Activated T-cell treated with anti-CD3 and anti-CD28 coated beads, Interleukin-2, amount 50 U/mL, for 48 hours (primary cell): Measurements from ENCODE around the gene DPP8.
A peak's percentile ranks its signal among the peaks of the same experiment; 100 is the strongest.
"Not testable (repeated sequence)": the region's sequence is repeated elsewhere in the genome, so short reads cannot be mapped to it uniquely, and the experiment has no call there.

Experiments
- DNase-seq, 2 experiments: peaks; one replicate each; pipeline ENCODE4 v3.0.0-alpha.2; 2020

Gene DPP8

DNA sequence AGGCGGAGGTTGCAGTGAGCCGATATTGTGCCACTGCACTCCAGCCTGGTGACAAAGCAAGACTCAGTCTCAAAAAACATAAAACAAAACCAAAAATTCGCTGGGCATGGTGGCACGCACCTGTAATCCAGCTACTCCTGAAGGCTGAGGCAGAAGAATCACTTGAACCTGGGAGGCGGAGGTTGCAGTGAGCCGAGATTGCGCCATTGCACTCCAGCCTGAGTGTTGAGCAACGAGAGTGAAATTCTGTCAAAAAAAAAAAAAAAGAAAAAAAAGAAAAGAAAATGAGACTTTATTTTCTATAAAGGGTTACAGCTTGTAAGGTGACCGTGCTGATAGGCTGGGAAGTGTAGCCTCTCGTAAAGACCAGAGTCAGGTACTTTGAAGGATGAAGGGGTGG is 6.7 kb upstream of the DPP8 start:
- DNase-seq, result no peak

DNA sequence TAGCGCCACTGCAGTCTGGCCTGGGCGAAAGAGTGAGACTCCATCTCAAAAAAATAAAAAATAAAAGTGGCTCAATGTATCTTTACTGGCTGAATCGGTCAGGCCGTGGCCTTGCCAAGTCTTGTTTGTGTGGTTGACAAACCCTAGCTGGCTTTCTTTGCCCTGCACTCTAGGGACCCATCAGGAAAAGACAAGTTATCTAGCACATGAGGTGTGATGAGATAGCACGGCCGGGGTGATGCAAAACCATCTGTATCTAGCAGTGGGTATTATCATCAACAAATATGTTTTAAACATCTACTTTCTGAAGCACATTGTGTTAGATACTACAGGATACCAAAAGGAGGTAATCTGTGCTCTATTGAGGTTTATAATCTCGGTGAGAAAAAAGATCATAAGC is 3.9 kb upstream of the DPP8 start:
- DNase-seq, result no peak

DNA sequence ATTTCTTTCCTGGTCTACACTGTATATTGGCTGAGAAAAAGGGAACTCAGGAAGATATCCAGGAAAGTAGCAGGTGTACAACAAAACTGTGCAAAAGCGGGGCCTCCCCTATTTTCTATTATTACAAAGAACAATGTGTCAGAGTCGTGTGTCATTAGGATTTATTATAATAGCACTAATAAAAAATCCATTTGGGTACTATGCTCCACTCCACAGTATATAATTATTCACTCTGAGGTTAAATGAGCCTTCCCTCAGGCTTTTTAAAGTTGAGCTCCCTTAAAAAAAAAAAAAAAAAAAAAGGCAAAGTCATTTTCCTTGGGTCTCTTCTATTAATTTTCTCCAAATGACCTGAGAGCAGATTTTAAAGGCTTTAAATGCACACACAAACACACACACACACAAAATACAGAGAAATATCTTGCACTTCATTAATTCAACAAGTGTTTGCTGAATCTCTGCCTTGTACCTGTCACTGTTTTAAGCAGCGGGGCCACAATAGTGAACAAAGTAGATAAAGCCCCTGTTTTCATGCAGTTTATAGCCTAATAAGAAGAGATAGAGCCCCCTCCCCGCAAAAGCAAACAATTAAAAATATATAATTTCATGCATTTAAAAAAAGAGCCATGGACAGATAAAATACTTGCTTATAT is 1.3 kb upstream of the DPP8 start:
- DNase-seq, result no peak

DNA sequence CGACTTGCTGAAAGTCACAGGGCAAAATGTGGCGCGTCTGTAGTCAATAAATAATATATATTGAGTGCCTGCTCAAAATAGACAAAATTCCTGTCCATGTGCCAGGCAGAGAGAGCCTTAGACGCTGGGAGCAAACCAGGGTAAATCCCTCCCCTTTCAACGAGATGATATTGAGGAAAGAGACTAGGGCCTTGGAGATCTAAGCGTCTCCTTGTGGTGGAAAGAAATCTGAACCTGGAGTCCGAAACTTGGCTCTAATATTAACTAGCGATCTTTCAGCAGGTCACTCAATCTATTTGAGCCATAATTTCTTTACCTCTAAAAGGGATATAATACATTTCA is 348 bp upstream of the DPP8 start:
- no peak for DNase-seq

DNA sequence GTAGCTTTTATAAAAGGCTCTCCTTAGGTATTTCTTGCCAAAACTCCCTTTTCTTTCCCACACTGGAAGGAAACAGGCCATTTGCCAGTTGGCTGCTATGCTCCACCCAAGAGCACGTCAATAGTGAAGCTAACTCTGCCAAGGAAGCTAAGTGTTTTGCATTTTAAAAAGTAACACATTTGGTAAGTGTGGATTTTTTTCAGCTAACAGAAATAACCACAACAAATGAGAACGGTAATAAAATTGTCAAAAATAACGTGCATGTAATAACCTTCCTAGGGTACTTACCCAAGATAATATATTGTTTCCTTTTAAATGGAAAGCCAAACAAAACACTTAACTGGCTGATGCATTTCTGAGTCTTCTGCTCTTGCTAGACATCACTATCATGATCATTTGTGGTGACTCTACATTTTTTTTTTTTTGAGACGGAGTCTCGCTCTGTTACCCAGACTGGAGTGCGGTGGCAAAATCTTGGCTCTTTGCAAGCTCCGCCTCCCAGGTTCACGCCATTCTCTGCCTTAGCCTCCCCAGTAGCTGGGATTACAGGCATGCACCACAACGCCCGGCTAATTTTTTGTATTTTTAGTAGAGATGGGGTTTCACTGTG is 4.6 kb downstream of the DPP8 start:
- DNase-seq, result no peak

DNA sequence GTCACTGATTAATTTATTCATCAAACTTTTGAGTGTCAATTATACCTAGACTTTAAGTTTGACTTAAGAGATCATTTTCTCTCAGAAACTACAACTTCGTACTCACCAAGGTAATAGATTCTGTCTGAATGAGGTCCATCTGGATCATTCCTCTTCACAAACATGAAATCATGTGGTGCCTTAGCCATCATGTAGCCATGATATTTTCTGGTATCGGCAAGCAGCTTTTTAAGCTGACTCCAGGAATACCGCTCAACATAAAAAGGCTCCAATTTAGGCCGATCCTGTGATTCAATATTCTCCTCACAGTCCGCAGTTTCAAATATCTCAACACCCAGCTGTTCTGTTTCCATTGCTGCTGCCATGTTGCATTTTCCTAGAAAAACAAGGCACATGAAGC is 5.3 kb downstream of the DPP8 start:
- DNase-seq, result no peak

DNA sequence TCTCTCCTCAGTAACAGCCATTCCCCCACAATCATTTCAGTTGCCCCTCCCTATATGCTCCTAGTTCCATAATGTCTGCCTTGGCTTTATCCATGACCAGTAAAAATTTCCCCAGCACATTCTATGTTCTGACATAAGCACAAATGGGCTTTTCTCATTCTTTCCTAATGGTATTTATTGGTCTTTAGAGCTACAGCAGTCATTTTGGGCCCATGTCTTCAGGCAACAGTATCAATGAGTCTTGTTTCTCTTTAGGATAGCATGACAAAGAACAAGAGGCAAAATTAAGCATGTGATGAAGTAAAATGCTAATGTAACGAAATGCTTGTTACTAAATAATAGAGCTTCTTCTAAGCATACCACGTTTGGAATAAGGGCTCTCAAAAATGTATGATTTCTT is 8.2 kb downstream of the DPP8 start:
- no peak for DNase-seq

DNA sequence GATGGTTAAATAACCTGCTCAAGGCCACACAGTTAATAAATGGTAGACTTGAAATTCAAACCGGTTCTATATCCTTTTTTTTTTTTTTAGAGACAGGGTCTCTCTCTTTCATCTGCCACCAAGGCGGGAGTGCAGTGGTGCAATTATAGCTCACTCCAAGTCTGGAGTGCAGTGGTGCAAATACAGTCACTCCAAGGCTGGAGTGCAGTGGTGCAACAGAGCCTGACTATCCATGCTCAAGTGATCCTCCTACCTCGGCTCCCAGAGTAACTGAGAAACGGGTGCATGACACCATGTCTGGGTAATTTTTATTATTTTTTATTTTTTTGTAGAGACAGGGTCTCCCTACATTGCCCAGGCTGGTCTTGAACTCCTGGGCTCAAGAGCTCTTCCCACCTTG is 23.4 kb downstream of the DPP8 start:
- no peak for DNase-seq

DNA sequence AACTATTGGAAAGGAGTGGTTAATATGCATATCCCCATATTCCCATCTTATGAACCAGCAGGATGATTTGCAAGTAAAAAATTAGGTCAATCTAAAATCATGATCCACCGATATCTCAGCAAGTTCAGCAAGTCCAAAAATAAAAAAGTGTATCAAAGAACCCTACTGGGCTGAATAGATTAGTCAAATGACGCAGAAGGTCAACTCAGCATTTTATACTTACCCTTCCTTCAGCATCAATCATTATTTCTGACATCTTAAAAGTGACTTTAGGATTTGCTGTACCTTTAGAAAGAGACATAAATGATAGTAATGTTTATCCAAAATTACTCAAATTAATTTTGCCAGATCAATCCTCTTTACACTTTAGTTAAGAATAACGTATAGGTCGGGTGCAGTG is 32.6 kb downstream of the DPP8 start:
- no peak for DNase-seq

DNA sequence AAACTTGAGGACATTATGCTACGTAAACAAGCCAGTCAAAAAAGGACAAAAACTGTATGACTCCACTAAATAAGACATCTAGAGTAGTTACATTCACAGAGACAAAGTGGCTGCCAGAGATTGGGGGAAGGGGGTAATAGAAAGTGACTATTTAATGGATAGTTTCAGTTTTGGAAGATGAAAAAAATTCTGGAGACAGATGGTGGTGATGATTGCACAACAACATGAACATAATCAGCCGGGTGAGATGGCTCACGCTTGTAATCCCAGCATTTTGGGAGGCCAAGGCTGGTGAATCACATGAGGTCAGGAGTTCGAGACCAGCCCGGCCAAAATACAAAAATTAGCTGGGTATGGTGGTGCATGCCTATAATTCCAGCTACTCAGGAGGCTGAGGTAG is 40.6 kb downstream of the DPP8 start:
- no peak for DNase-seq

DNA sequence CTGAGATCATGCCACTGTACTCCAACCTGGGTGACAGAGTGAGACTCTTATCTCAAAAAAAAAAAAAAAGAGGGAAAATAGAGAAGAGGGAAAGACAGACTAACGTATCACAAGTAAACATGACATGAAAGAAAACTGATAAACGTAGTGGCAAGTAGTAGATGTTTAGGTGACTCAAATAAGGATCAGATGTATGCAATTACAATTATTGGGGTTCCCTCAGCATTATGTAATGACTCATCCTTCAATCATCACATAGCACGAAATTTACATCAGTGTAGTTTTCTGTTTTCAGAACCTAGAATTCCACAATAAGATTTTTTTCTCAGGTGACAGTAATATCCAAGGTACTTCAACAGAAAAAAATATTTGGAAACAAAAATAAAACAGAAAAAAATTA is 46.6 kb downstream of the DPP8 start:
- DNase-seq, result no peak

DNA sequence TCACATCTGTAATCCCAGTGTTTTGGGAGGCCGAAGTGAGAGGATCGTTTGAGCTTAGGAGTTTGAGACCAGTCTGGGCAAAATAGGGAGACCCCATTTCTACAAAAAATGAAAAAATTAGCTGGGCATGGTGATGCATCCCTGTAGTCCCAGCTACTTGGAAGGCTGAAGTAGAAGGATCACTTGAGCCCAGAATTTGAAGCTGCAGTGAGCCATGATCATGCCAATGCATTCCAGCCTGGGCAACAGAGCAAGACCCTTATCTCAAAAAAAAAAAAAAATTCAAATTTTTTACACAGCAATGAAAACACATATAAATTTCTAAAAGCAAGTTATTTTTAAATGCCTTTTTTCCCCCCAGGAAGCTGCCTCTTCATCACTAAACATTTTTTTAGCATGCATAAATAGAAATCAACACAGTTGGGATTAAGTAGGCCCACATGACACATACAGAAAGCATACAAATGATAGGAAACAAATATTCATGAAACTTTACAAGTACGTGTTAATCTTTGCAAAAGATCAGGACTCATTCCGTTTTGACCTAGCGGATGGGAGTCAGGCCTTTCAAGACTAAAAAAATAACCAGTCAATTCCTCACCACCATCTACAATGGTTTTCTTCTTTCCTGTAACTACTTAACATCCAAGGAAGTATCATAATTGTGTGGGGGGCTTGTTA is 49.1 kb downstream of the DPP8 start:
- DNase-seq, result no peak

DNA sequence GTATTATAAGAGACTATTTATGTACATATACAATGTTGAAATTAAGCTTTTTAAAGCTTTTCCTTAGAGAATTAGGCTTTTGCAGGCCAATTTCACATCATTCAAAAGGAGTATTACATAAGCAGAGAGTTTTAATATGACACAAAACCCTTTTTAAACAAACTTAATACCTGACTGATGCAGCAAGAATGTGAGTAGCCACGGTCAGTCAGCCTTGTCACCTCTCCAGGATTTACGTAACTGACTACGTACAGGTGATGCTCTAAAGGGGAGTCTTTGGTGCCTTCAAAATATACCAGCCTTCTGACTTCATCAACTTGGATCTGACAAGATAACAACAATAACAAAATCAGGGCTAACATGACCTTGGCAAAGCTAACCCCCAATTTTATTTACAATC is 50.6 kb downstream of the DPP8 start:
- DNase-seq, result no peak

DNA sequence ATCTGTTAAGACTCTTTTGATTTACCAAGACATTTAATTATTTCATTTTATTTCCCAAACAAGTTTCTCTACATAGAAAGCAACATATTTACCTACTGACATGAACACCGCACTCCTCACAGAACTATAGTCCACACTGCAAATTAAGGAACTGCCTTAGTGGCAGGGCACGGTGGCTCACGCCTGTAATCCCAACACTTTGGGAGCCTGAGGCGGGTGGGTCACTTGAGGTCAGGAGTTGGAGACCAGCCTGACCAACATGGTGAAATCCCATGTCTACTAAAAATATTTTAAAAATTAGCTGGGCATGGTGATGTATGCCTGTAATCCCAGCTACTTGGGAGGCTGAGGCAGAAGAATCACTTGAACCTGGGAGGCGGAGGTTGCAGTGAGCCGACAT is 54.4 kb downstream of the DPP8 start:
- DNase-seq, result not testable (repeated sequence)

DNA sequence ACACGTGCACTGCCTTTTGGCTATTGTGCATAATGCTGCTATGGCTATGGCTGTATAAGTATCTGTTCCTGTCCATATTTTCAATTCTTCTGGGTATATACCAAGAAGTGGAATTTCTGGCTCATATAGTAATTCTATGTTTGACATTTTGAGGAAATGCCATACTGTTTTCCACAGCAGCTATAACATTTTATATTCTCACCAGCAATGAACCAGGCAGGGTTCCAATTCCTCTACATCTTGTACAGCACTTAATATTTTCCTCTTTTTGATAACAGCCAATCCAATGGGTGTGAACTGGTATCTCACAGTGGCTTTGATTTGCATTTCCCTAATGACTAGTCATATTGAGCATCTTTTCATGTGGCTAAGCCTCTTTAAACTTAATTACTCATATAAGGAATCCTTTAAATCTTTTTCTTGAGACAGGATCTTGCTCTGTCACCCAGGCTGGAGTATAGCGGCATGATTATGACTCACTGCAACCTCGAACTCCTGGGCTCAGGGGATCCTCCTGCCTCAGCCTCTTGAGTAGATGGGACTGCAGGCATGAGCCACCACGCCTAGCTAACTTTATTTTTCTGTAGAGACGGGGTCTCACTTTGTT is 56.6 kb downstream of the DPP8 start:
- peak; percentile 45 to 61 for DNase-seq

DNA sequence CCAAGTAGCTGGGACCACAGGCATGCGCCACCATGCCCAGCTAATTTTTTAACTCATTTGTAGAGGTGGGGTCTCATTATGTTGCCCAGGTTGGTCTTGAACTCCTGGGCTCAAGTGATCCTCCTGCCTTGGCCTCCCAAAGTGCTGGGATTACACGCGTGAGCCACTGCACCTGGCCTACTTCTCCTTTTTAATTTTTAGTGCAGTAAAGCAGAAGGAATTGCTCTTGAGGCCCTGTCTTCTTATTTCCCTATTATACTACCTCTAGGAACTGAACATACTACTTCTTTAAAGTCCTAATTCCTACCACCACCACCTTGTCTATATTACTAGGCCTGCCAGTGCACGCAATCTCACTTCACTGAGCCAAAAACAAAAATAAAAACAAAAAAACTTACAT is 62.2 kb downstream of the DPP8 start:
- not testable (repeated sequence) for DNase-seq

DNA sequence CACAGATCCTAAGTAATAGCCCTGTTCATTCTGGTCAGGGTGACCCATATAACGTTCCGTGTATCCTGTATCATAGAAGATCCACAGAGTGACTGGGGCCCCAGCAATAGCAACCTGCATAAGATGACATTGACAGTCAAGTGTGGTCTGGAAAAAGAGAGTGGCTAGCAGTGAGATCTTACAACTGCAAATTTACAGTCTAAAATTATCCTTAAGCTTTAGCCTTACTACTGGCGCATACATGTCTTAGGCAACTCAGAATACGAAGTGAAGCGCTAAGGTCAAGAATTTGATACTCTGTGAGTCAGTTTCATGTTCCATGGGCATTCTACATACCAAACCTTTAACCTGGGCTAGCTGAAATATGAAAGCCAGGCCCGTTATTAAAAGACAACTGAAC is 65.5 kb downstream of the DPP8 start:
- no peak for DNase-seq

DNA sequence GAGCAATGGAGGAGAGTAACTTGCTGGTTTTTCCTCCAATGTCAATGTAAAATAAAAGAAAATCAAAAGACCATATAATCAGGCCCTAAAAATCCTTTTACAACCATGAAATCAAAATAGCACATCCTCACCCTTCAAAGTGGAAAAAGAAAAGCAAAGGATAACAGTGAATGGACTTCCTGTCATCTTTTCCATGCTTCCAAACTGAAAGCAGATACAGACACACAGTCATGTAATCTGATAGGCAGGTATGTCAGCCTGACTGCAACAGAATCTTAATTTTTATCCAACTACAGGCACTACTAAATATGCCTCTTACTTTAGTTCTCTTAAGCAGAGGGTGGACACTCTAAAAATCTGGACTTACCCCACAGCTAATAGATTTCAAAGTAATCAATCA is 66.9 kb downstream of the DPP8 start:
- DNase-seq, result no peak

DNA sequence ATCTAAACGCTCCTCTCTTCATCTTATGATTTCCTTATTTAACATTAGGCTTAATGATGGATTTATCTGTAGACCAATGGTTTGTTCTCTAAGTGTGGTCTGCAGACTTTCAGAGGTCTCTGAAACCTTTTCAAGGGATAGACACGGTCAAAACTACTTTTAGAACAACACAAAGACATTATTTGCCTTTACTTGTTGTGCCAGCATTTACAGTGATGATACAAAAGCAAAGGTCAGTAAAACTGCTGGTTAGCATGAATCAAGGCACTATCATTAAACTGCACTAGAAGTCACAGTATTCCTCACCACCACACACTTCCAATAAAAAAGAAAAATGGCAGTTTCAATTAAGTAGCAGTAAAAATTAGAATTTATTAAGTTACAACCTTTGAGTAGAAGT is 70.3 kb downstream of the DPP8 start:
- DNase-seq, result no peak

DNA sequence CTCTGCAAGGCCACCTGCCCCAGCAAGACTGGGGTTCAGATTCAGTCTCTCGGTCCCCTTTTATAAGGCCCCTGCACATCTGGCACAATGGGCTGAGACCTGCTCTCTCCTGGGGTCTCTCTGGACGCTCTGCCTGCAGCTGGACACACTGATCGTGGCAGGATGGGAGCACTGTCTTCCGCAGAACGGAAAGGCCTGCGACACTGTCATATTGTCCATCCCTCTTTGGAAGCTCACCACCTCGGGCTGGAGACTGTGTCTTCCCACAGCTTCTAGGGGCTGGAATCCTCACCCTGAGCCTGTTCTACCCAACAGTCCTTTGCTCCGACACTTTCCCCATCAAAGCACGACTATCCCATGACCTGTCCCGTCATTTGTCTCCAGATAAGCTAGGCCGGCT is 83.3 kb downstream of the DPP8 start:
- no peak for DNase-seq

DNA sequence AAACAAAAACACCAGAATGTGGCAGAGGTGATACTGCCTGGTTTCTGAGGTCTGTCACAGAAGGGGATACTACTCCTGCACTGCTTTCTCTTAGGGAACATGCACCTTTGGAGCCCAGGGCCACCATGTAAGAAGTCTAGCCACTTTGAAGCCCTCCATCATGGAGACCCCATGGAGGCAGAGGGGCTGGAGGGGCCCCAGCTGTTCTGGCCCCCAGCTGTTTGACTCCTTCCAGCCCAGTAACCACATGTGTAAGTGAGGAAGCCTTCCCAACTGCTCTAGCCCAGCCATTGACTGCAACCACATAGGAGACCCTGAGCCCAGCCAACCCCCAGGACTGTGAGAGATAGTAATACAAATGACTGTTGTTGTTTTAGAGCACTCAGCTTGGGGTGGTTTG is 85.8 kb downstream of the DPP8 start:
- DNase-seq, result no peak

DNA sequence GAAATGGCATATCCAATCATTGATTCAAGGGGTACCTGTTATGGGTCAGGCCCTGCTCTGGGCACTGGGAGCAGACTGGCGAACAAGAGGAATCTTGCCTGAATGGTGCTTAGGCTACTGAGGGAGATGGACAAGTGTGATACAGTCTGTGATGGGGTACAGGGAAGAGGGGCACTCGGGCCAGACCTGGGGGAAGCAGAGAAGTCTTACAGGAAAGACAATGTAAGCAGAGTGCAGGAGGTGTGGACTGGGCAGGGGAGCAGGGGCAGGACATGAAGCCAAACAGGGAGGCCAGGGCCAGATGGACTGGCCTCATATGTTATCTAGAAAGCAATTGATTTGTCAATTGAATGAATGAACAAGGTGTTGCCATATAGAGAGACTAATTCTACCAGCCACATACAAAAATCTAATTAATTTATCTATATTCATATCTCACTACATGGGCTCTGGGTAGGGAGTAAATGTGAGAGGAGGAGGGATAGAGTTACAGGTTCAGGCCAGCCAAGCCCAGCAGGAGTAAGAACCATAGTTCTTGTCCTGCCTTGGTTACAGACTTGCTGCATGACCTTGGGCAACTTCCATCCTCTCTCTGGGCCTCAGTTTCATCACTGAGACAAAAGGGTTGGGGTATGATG is 91.2 kb downstream of the DPP8 start:
- no peak for DNase-seq

DNA sequence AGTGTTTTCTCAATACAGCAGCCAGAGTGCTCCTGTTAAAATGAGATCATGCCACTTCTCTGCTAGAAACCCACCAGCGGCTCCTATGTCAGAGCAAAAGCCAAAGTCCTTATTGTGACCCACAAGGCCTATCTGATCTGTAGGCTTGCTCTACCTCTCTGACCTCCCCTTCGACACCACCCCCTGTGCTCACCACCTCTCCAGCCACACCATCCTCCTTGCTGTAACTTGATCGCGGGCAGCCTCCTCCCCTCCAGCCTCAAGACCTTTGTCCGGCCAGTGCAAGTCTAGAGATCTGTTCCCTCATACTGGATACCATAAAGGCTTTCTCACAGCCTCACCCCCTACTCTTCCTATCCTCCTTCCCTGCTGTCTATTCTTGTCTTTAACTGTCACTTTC is 92.8 kb downstream of the DPP8 start:
- no peak for DNase-seq
